ENCODE data around the gene FGB.

DNA sequence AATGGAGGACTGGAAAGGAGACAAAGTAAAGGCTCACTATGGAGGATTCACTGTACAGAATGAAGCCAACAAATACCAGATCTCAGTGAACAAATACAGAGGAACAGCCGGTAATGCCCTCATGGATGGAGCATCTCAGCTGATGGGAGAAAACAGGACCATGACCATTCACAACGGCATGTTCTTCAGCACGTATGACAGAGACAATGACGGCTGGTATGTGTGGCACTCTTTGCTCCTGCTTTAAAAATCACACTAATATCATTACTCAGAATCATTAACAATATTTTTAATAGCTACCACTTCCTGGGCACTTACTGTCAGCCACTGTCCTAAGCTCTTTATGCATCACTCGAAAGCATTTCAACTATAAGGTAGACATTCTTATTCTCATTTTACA is 6.8 kb downstream of the FGB start:
- no peak for TF ChIP-seq CTCF (IDR thresholded peaks at IDR 0.05; ENCODE audit: low read length)
- TF ChIP-seq EZH2 (optimal IDR thresholded peaks at IDR 0.05; ENCODE audit: low read depth, low read length): no peak
- TF ChIP-seq EZH2phosphoT487 (IDR thresholded peaks at IDR 0.05; ENCODE audit: low read length): no peak

Measured in MM.1S (cell line).